Activated CD4-positive, alpha-beta memory T cell treated with anti-CD3 and anti-CD28 coated beads for 36 hours (primary cell): ENCODE results near the gene NUP210L. TPM values are rescaled to one million over a fixed set of nuclear protein-coding genes. Genes with fewer than 3 reads are reported as not detected.
A peak's percentile ranks its signal among the peaks of the same experiment; 100 is the strongest.

Experiments used
- CTCF ChIA-PET: fragments of 350-600 bp; sonication (Branson Sonifier 250); formaldehyde crosslinking; loops from one replicate; lab custom pipeline; 2021; ENCODE audit warnings: antibody characterized with exemption, inconsistent platforms; lab: Charles Lee
- POLR2A ChIA-PET: fragments of 350-600 bp; sonication (Branson Sonifier 250); formaldehyde crosslinking; loops from one replicate; lab custom pipeline; 2021; ENCODE audit warnings: antibody characterized with exemption; lab: Charles Lee
- DNase-seq: peaks from one replicate; pipeline ENCODE4 v3.0.0-alpha.2; 2020
- H3K27ac Mint-ChIP-seq: one replicate; pipeline ENCODE4 v1.8.0; 2021; ENCODE audit warnings: mixed read lengths
- H3K27me3 Mint-ChIP-seq: one replicate; pipeline ENCODE4 v1.8.0; 2021; ENCODE audit warnings: mixed read lengths
- H3K36me3 Mint-ChIP-seq: one replicate; pipeline ENCODE4 v1.8.0; 2021; ENCODE audit warnings: mixed read lengths
- H3K4me1 Mint-ChIP-seq: one replicate; pipeline ENCODE4 v1.8.0; 2021; ENCODE audit warnings: low read depth, mixed read lengths
- H3K4me3 Mint-ChIP-seq: one replicate; pipeline ENCODE4 v1.8.0; 2021; ENCODE audit warnings: mild to moderate bottlenecking, mixed read lengths
- H3K9me3 Mint-ChIP-seq: one replicate; pipeline ENCODE4 v1.8.0; 2021; ENCODE audit warnings: mixed read lengths
- intact Hi-C: fragments of 100-400 bp; cut with micrococcal nuclease; formaldehyde crosslinking; loops from one replicate; pipeline ENCODE4 v1.15.1; 2023
- total RNA-seq, 2 experiments: library from RNA; stranded (reverse); gene quantifications; one replicate each; pipeline ENCODE4 v1.2.3, GENCODE V29; 2021

NUP210L gene
- total RNA-seq, 2 experiments from 2014 or later: 0.05 to 0.12 TPM

DNA sequence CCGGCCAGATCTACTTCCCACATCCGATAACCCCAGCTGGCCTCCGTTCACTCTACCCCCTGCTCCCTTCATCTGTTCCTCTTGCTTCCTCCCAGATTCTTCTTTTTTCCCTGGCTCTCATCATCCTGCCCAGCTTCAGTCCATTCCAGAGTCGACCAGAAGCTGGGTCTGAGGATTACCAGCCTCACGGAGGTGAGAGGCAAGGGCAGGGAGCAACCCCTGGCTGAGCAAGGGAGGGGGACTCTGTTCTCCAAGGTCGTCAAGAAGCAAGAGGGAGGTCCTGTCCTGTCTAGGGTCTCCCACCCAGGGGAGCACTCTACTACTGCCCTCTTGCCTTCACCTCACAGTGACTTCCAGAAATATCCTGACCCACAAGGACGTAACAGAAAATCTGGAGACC lies 181.3 kb downstream of the NUP210L start:
- no peaks in the 10 kb centered on the region for H3K27me3 Mint-ChIP-seq
- no peaks in the 10 kb centered on the region for H3K9me3 Mint-ChIP-seq
- POLR2A ChIA-PET: interaction anchor here (0.8 to 2.3 kb wide), 2 partner anchors 11 to 17 kb away, joined by 3 to 7 read pairs; partner anchors contain the start of gene RPS27
- peaks cover 38% of the 10 kb centered on the region for H3K4me1 Mint-ChIP-seq
- H3K4me3 Mint-ChIP-seq: no peak overlapping the region
- intact Hi-C loops: no loop called here
- DNase-seq: no peak
- CTCF ChIA-PET: interaction anchor here (1.2 to 1.6 kb wide), 2 partner anchors 13 to 27 kb away, joined by 5 read pairs; partner anchors contain the start of genes DENND4B and RAB13
- no peak overlapping the region for H3K27ac Mint-ChIP-seq
- peaks cover 39% of the 10 kb centered on the region for H3K36me3 Mint-ChIP-seq

- ChIA-PET CTCF (interaction anchor here (1.2 to 1.6 kb wide), 2 partner anchors 13 to 27 kb away, joined by 5 read pairs; partner anchors contain the start of genes DENND4B and RAB13), POLR2A (interaction anchor here (0.8 to 2.3 kb wide), 2 partner anchors 11 to 18 kb away, joined by 3 to 7 read pairs; partner anchors contain the start of gene RPS27)
- Mint-ChIP-seq H3K4me3 (no peak overlapping the region), H3K27ac (no peak overlapping the region), H3K27me3 (no peaks in the 10 kb centered on the region), H3K4me1 (peaks cover 36% of the 10 kb centered on the region), H3K36me3 (peaks cover 39% of the 10 kb centered on the region), H3K9me3 (no peaks in the 10 kb centered on the region)
- intact Hi-C loops: no loop called here
- DNase-seq: no peak
Observed at GRCh38 chr1:153973071-153973470, 181.8 kb downstream of the NUP210L start.

GRCh38 chr1:153970346-153970745 lies 184.5 kb downstream of the NUP210L start:
- CTCF ChIA-PET: interaction anchor here (1.5 kb wide), 1 partner anchor 15 kb away, joined by 5 read pairs; no protein-coding TSS in a partner anchor
- H3K4me3 Mint-ChIP-seq: no peak overlapping the region
- peaks cover 29% of the 10 kb centered on the region for H3K36me3 Mint-ChIP-seq
- DNase-seq: no peak
- POLR2A ChIA-PET: no interaction called here
- intact Hi-C loops: no loop called here
- H3K27ac Mint-ChIP-seq: no peak overlapping the region
- H3K4me1 Mint-ChIP-seq: peaks cover 37% of the 10 kb centered on the region
- no peaks in the 10 kb centered on the region for H3K27me3 Mint-ChIP-seq
- no peaks in the 10 kb centered on the region for H3K9me3 Mint-ChIP-seq

GRCh38 chr1:153968972-153969371 lies 185.9 kb downstream of the NUP210L start:
- intact Hi-C loops: loop anchor here (10.0 kb wide), 3 partner anchors 306 to 466 kb away; partner anchors contain the start of genes HAX1, S100A3, S100A4 and S100A5
- CTCF ChIA-PET: interaction anchor here (1.0 to 4.7 kb wide), 3 partner anchors 9 to 23 kb away, joined by 3 to 44 read pairs (median 4); partner anchors contain the start of genes DENND4B and JTB
- peaks cover 19% of the 10 kb centered on the region for H3K36me3 Mint-ChIP-seq
- no peak overlapping the region for H3K27ac Mint-ChIP-seq
- DNase-seq: no peak
- H3K27me3 Mint-ChIP-seq: no peaks in the 10 kb centered on the region
- H3K9me3 Mint-ChIP-seq: no peaks in the 10 kb centered on the region
- POLR2A ChIA-PET: interaction anchor here (1.4 to 4.1 kb wide), 3 partner anchors 8 to 46 kb away, joined by 5 to 79 read pairs (median 21); partner anchors contain the start of genes GATAD2B, JTB and RPS27
- no peak overlapping the region for H3K4me3 Mint-ChIP-seq
- H3K4me1 Mint-ChIP-seq: peaks cover 41% of the 10 kb centered on the region

GRCh38 chr1:153968408-153968807 lies 186.5 kb downstream of the NUP210L start:
- Mint-ChIP-seq H3K4me3 (peak overlapping the region; percentile 87), H3K27me3 (no peaks in the 10 kb centered on the region), H3K9me3 (no peaks in the 10 kb centered on the region), H3K27ac (peak overlapping the region; percentile 90), H3K4me1 (peaks cover 42% of the 10 kb centered on the region), H3K36me3 (peaks cover 17% of the 10 kb centered on the region)
- no peak for DNase-seq
- intact Hi-C loops: loop anchor here (10.0 kb wide), 3 partner anchors 306 to 466 kb away; partner anchors contain the start of genes HAX1, S100A3, S100A4 and S100A5
- ChIA-PET CTCF (interaction anchor here (1.2 to 4.7 kb wide), 4 partner anchors 9 to 170 kb away, joined by 3 to 44 read pairs (median 4); partner anchors contain the start of genes CRTC2 and JTB), POLR2A (interaction anchor here (0.9 to 4.1 kb wide), 5 partner anchors 8 to 423 kb away, joined by 3 to 79 read pairs (median 21); partner anchors contain the start of genes DENND4B, GATAD2B, JTB and S100A4)

DNA sequence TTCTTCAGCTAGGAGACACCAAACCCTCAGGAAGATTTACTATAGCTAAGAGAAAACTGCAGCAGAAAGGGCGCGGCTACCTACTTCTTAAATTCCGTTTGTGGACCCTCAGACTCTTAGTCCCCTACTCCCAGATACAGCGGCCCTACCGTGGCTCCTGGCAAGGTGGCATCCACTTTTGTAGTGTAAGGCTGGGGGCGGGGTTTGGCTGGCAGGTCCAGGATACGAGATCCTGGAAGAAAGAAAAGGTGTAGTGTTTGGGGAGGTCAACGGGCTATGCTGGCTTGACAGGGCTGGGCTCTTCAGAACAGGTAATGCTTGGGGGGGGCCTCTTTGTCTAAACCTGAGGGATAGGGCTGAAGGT lies 186.9 kb downstream of the NUP210L start:
- Mint-ChIP-seq H3K36me3 (peaks cover 14% of the 10 kb centered on the region), H3K27me3 (no peaks in the 10 kb centered on the region), H3K9me3 (no peaks in the 10 kb centered on the region), H3K4me3 (peak overlapping the region; percentile 87), H3K27ac (peak overlapping the region; percentile 90), H3K4me1 (peaks cover 42% of the 10 kb centered on the region)
- intact Hi-C loops: loop anchor here (1.0 to 10.0 kb wide), 7 partner anchors 9 to 467 kb away; partner anchors contain the start of genes CRTC2, GATAD2B, HAX1 and JTB
- CTCF ChIA-PET: interaction anchor here (0.7 to 4.7 kb wide), 11 partner anchors 9 to 396 kb away, joined by 3 to 44 read pairs (median 3); partner anchors contain the start of genes CRTC2, DENND4B and JTB
- no peak for DNase-seq
- POLR2A ChIA-PET: interaction anchor here (0.8 to 4.1 kb wide), 9 partner anchors 9 to 423 kb away, joined by 3 to 79 read pairs (median 6); partner anchors contain the start of genes DENND4B, GATAD2B, JTB and RAB13

DNA sequence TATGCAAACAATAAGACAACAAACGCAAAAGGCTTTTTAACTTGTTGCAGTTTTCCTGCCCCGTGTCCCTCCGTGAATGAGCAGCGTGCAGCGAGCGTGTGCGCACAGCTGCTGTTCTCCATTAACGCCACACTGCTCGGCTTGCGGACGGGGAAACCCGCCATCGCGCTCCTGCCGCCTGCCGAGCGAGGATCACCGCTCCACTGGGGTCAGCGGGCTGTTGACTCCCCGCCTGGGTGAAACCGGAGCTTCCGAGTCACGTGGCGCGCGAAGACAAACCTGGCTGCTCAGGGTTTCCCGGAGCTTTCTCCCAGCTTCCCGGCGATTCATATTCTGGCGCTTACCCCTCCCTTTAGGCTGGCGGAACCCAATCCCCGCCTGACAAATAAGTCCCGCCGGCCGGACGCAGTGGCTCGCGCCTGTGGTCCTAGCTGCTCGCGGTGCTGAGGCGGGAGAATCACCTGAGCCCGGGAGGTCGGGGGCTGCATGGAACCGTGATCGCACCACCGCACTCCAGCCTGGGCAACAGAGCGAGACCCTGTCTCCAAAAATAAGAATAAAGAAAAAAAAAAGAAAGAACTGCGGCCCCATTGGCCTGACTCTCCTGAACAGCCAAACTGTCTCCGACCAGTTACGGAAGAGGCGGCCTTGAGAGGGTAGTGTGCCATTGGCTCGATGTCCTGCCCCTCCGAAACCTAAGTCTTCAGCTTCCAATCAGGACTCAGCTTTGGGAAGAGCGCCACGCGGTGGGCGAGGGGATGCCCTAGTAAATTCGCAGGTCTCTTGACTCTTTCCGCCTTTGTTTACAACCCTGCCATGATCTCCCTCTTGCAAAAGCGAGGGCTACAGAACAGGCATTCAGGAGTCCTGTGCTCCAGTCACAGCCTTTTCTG lies 187.5 kb downstream of the NUP210L start, which contains the start of gene CREB3L4:
CREB3L4 (plus strand) TSS at position 796 of the 893 bp plus-strand sequence. CDS start 624 bp downstream, outside the sequence.
- no peaks in the 10 kb centered on the region for H3K27me3 Mint-ChIP-seq
- peak within 1 kb of the TSS; percentile 87 for H3K4me3 Mint-ChIP-seq
- POLR2A ChIA-PET: interaction anchor here (0.8 to 4.1 kb wide), 12 partner anchors 9 to 422 kb away, joined by 3 to 79 read pairs (median 6); partner anchors contain the start of genes CRTC2, DENND4B, GATAD2B and JTB
- H3K27ac Mint-ChIP-seq: peak within 1 kb of the TSS; percentile 90
- CTCF ChIA-PET: interaction anchor here (0.7 to 4.7 kb wide), 13 partner anchors 9 to 434 kb away, joined by 3 to 44 read pairs (median 3); partner anchors contain the start of genes CRTC2, DENND4B, JTB and RAB13
- peak; percentile 92 for DNase-seq
- no peaks in the 10 kb centered on the region for H3K9me3 Mint-ChIP-seq
- H3K36me3 Mint-ChIP-seq: peaks cover 11% of the 10 kb centered on the region
- peaks cover 41% of the 10 kb centered on the region for H3K4me1 Mint-ChIP-seq
- intact Hi-C loops: loop anchor here (1.0 to 10.0 kb wide), 7 partner anchors 9 to 467 kb away; partner anchors contain the start of genes CRTC2, GATAD2B, HAX1 and JTB

GRCh38 chr1:153963850-153964331 lies 191.0 kb downstream of the NUP210L start:
- no peak for DNase-seq
- H3K27ac Mint-ChIP-seq: peak overlapping the region; percentile 85
- peaks cover 47% of the 10 kb centered on the region for H3K4me1 Mint-ChIP-seq
- no peaks in the 10 kb centered on the region for H3K9me3 Mint-ChIP-seq
- no peaks in the 10 kb centered on the region for H3K27me3 Mint-ChIP-seq
- H3K36me3 Mint-ChIP-seq: peaks cover 30% of the 10 kb centered on the region
- CTCF ChIA-PET: interaction anchor here (0.9 to 2.7 kb wide), 3 partner anchors 14 to 22 kb away, joined by 4 to 20 read pairs (median 18); partner anchors contain the start of genes DENND4B, JTB and RAB13
- peak overlapping the region; percentile 76 for H3K4me3 Mint-ChIP-seq
- intact Hi-C loops: loop anchor here (10.0 kb wide), 3 partner anchors 311 to 471 kb away; partner anchors contain the start of genes HAX1, S100A3, S100A4 and S100A5
- POLR2A ChIA-PET: interaction anchor here (0.8 to 2.8 kb wide), 6 partner anchors 12 to 40 kb away, joined by 3 to 19 read pairs (median 8); partner anchors contain the start of genes DENND4B, JTB and RPS27

- POLR2A ChIA-PET: interaction anchor here (0.7 to 2.8 kb wide), 9 partner anchors 10 to 257 kb away, joined by 3 to 19 read pairs (median 6); partner anchors contain the start of genes DENND4B, JTB, RPS27 and UBAP2L
- intact Hi-C loops: loop anchor here (10.0 kb wide), 3 partner anchors 312 to 472 kb away; partner anchors contain the start of genes HAX1, S100A3, S100A4 and S100A5
- no peaks in the 10 kb centered on the region for H3K9me3 Mint-ChIP-seq
- DNase-seq: peak; percentile 98
- H3K36me3 Mint-ChIP-seq: peaks cover 30% of the 10 kb centered on the region
- CTCF ChIA-PET: interaction anchor here (0.9 to 2.7 kb wide), 3 partner anchors 14 to 23 kb away, joined by 4 to 20 read pairs (median 18); partner anchors contain the start of genes DENND4B, JTB and RAB13
- no peaks in the 10 kb centered on the region for H3K27me3 Mint-ChIP-seq
- H3K4me3 Mint-ChIP-seq: peak within 1 kb of the TSS; percentile 76
- peak within 1 kb of the TSS; percentile 85 for H3K27ac Mint-ChIP-seq
- H3K4me1 Mint-ChIP-seq: peaks cover 48% of the 10 kb centered on the region
Observed at GRCh38 chr1:153963030-153963849, 191.6 kb downstream of the NUP210L start, which contains the start of gene SLC39A1. TSS of gene SLC39A1 (minus strand) at chr1:153963537. CDS start at chr1:153962715, 822 bp downstream.
